Fibroblast of skin of scalp (primary cell): ENCODE results near the gene DNER.
A peak's percentile ranks its signal among the peaks of the same experiment; 100 is the strongest.
"Not testable (repeated sequence)": the region's sequence is repeated elsewhere in the genome, so short reads cannot be mapped to it uniquely, and the experiment has no call there.

ENCODE experiments used
- DNase-seq: peaks from one replicate; pipeline ENCODE4 v3.0.0-alpha.2; 2013

Gene DNER

GRCh38 chr2:229620289-229620688, 94.1 kb downstream of the DNER start:
- DNase-seq: no peak

DNA sequence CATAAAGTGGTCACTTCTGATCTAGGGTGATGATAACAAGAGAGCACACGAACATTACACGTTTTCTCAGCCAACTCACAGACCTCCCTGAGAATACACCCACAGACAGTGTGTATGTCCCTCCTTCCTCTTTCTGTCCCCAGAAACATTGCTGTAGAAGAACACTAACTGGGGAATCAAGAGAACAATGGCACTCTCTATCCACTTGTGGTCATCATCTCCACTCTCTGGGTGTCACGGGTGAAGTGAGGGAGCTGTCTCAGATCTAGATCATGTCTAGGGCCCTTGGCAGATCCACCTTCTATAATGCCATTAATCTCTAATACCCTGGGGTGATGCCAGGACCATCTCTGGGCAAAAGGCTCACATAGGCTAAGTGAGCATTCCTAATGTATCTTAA, 97.9 kb downstream of the DNER start:
- no peak for DNase-seq

DNA sequence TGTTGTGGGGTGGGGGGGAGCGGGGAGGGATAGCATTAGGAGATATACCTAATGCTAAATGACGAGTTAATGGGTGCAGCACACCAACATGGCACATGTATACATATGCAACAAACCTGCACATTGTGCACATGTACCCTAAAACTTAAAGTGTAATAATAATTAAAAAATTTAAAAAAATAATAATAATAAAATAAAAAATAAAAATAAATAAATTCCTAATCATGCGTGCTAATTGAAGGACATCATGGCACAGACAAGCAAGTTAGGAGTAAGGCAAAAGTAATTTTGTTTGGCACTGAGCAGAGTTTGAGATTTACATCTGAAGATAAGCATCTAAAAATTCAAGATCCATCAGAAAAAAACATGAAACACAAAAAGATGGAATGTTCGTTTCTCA, 100.3 kb downstream of the DNER start:
- not testable (repeated sequence) for DNase-seq

GRCh38 chr2:229612384-229612971, 101.9 kb downstream of the DNER start:
- DNase-seq: no peak

DNA sequence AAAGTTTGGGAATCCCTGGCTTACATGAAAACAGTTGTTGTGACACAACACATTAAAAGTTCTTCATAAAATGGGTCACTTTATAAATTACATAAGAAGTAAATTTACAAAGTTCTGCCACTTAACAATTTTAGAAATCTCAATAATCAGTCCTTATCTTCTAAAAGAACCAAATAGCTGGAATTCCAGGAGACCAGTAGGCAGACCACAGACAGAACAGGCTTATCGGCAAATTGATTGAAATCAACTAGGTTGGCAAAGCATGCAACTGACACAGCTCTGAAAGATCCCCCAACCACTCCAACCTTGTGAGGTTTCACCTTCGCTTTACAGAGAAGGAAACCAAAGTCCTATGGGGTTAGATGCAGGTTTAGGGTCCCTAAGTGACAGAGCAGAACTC, 103.0 kb downstream of the DNER start:
- no peak for DNase-seq

- no peak for DNase-seq
Measured at GRCh38 chr2:229610872-229611271, 103.5 kb downstream of the DNER start.

- DNase-seq: no peak
Measured at GRCh38 chr2:229610333-229610732, 104.0 kb downstream of the DNER start.

DNA sequence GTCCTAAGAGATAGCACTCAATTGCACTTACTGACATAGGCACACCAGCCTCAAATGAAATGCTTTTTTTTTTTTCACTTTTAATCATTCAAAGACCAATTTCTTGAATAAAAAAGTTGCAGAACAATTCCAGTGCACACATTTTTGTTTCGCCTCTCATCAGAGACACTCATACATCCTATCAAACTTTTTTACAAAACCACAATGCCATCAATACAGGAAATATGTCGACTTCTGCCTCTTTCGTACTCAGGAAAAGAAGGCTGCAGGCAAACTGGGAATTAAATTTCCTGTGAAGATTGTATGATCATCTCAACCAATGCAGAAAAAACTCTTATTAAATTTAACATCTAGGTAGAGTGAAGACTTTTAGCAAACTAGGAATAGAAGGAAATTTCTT, 112.4 kb downstream of the DNER start:
- DNase-seq: no peak

- DNase-seq: no peak
Measured at GRCh38 chr2:229601396-229601795, 113.0 kb downstream of the DNER start.

- DNase-seq: no peak
Measured at GRCh38 chr2:229598227-229598626, 116.1 kb downstream of the DNER start.

DNA sequence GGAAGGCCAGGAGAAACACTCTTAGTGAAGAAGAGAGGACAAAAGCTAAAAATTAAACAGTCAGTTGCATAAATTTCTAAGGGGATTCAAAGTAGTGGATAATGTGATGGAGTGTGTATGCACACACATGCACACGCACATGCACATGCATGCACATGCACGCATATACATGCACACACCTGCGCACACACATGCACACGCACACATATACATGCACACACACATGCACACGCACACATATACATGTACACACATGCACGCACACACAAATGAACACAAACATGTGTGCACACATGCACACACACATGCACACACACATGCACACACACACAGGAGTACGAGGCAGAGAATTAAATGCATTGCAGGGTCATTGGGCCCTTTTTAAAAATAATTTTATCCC, 117.6 kb downstream of the DNER start:
- no peak for DNase-seq

- no peak for DNase-seq
Measured at GRCh38 chr2:229591611-229592010, 122.7 kb downstream of the DNER start.

DNA sequence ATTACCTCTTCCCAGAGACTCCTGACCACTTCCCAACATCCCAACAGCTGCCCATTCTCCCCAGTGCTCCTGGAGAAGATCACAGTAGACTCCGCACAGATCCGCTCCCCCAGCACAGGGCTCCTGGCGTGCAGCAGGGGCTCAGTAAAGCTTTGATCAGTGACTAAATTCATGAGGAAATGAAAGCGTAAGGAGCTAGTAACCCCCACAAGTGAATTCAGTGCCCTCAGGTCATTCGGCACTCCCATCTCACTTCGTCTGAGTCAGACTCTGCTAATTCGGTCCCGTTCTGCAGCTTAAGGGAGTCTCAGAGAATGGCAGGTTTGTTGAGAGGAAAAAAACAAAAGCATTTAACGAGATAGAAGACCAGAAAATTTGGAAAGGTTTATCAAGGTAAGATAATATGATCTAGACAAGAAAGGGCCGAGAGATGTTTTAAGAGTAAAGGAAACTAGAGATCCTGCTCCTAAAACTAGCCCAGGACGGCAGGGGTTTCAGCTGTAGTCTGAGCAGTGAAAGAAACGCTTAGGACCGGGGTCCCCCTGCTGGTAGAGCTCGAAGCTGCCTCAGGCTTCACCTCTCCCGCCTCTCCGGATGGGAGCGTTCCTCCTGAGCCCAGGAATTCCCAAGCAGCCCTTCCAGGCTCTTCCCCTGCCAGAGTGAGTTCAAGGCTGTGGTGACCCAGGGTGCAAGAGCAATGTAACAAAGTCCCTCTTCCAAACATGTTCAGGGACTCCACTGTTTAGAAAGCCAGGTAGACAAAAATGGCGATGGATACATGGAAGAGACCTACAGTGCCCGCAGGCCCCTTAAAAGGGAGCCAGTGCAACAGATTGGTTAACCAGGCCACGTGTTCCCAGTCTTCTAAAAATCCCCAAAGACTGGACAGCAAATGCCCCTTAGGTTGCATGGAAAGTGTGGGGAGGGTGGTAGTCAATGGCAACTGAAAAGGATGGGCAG, 127.3 kb downstream of the DNER start:
- peak; percentile 66 for DNase-seq

DNA sequence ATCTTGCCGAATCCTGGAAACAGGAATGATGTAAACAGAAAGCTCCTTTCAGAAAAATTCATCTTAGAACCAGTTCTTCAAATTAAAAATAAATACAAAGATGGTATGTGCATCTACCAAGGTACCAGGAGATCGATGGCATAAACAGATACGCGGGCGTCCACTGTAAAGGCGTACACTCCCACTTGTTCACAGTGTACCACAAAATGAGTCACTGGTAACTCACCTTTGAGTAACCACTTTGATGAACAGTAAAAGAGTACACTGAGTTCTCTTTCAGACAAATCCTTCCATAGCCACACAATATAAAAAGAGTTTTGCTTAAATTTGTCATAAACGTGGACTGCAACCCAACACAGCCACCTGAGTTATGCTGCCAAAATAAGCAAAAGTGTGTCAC, 128.3 kb downstream of the DNER start:
- DNase-seq: no peak

GRCh38 chr2:229582151-229582550, 132.2 kb downstream of the DNER start:
- DNase-seq: no peak

DNA sequence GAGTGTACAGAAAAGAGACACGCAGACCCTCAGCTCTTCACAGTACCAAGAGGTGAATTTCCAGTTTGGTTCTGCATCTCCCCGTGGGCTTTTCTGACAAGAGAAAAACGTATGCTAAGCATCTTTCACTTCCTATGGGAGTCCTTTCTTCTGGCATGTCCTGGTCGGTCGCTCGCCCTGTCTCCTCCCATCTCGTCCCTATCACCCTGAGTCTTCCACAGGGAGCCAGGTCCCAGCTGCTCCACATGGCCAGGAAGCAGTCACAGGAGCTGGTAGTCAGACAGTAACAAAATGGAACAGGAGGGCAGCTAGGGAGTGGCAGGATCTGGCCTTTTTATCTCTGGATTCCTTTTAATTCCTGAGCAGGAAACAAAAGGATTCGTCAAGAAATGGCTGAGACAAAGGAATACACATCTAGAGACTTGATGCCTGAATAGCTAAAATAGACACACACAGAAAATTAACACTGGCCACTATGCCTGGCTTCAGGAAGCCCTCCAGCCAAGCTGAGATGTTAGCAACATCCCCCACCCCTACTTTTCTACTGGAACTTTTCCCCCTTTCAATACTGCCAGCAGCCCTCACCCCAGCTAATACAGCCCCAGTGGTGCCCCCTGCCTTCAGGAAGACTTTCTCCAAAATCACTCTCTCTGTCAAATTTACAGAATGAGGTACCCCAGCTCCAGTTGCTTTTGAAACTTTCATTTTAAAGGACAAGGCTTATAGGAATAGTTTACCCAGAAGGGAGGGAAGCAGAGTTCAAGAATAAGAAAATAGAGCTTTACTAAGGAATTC, 136.1 kb downstream of the DNER start:
- DNase-seq: no peak

GRCh38 chr2:229575569-229576315, 138.6 kb downstream of the DNER start:
- no peak for DNase-seq

GRCh38 chr2:229572507-229573271, 141.7 kb downstream of the DNER start:
- no peak for DNase-seq

DNA sequence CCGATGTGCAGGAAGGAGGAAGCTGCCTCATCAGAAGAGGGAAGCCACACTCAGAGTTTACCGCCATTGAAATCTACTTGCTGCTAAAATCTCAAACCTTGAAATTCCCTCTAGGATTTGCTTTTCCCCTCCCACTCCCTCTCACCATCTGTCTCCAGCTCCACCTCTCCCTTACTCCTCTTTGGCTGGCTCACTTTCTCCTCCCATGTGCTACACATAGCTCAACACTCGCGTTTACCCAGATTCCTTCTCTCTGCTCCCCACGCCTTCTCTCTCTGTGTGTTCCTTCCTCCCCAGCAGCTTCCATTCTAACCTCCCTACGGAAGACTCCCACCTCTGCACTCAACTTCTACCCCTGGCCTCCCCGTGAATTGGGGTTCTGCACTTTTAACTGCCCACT, 143.1 kb downstream of the DNER start:
- DNase-seq: no peak

DNA sequence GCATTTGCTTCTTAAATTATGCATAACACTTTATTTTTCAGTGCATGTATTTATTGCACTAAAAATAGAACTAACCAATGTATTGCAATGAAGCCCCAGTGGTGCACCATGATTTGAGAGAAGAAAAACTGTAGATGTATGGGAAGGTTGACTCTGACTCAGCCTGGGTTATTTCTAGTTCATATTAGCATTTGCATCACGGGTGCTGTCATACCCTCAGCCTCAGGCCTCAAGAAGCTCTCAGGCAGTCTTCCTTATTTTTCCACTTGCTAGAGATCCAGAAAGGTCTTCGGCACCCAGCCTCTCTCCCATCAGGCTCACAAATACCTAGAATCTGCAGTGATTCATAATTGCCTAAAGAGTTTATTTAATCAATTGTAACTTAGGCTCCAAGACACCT, 148.0 kb downstream of the DNER start:
- no peak for DNase-seq

DNA sequence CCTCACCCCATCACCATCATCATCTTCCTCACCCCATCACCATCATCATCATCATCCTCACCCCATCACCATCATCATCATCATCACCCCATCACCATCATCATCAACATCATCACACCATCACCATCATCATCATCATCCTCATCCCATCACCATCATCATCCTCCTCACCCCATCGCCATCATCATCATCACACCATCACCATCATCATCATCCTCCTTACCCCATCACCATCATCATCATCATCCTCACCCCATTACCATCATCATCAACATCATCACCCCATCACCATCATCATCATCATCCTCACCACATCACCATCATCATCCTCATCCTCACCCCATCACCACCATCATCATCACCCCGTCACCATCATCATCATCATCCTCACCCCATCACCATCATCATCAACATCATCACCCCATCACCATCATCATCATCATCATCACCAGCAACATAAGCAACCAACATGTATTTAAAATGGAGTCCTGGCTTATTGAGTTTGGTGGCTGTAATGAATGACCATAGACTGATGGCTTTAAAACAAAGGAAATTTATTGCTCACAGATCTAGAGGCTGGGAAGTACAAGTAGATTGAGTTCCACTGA, 150.0 kb downstream of the DNER start:
- no peak for DNase-seq
